Measurements from ENCODE around the gene NCK2.
"Not testable (repeated sequence)": the region's sequence is repeated elsewhere in the genome, so short reads cannot be mapped to it uniquely, and the experiment has no call there.

NCK2 gene

DNA sequence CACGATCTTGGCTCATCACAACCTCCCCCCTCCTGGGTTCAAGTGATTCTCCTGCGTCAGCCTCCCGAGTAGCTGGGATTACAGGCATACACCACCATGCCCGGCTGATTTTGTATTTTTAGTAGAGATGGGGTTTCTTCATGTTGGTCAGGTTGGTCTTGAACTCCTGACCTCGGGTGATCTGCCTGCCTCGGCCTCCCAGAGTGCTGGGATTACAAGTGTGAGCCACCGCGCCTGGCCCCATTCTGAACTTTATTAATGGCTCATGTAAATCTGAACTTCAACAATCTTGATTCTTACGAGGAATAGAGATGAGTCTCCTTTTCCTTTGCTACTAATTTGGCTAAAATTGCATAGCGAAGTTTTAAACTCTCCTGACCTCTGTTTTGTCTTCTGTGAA is 12.2 kb downstream of the NCK2 start:
- DNase-seq, result not testable (repeated sequence)

DNA sequence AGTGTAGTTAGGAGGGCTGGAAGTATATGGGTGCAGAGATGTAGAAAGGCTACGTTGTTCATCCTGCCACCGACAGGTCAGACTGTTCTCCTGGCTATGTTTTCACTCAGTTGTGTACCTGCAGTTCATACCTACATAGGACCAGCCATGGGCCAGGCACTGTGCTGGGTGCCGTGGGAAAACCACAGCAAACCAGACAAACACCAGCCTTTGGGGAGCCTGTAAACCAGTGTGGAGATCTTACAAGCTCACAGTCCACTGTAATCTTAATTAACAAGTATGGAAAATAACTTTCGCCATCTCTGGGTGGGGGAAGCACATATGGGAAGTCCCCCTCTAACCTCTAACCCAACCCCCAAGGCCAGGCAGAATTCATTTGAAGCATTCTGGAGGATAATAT is 12.7 kb downstream of the NCK2 start:
- no peak for DNase-seq

DNA sequence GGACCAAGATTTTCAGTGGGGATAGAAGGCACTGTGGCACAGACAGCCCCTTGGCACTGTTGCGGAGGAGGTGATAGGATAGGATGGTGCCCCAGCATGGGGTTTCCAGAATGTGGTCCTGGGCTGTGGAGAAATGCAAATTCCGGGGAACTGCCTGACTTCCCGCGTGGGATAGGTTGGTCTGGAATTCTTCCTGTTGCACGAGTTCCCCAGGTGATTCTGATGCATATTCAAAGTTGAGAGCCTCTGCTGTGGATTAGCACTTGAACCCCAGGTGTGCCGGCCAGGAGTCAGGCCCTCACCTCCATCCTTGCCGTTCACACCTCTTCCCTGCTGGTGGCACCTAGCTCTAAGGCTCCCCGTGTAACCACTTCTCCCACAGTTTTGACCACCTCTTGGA is 15.5 kb downstream of the NCK2 start:
- DNase-seq, result no peak

DNA sequence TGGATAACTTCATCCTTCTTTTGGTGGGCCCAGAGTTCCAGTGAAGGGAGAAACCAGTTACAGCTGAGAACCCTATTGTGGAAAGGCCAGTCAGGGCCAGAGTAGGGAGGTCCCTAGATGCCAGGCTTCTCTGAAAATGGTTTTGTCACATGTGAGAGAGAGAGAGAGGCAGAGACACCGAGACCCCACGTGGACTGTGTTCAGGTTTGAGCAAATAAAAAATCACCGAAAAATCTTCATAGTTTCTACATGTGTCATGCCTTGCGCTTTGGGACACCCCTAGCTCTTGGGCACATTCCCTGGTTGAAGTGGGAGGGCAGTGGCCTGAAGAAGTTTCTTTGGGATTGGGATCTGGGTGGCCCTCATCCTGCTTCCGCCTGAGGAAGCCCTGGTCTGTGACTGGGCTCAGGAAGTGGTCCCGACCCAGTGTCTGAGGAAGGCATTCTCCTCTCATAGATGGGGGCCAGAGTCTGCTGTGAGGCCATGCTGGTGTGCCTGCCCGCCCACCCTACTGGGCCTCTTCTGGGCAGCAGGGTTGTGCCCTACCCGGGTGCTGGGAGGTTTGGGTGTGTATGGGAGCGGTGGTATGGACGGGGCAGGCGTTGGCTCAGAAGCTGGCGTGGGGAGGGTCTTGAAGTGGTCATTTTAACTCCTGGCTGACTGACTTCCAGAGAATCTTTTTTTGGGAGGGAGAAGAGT is 16.1 kb downstream of the NCK2 start:
- DNase-seq, result no peak

DNA sequence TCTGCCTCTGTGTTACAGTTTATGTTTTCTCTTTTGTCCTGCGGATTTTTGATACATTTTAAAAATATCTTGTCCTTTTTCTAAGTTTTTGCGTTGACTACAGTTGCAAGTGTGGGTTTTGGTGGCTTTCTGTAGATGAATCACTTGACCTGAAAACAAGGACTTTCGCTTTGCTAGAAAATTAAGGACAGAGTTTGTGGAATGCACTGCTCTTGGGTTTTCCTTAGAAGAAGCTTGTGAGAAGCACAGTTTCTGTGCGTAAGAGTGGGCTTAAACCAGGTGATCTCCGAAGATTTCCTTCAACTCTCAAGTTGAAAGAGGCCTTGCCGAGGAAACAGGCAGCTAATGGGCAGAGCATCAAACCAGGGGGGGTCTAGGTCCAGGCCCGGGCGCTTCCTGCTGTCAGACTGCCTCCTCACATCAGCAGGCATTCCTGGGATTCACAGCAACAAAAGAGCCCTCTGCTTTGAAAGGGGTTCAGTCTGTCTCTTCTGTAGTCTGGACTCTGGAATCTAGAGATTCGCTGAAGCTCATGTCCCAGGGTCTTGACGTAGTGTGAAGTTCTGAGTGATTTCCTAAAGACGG is 17.3 kb downstream of the NCK2 start:
- no peak for DNase-seq

DNA sequence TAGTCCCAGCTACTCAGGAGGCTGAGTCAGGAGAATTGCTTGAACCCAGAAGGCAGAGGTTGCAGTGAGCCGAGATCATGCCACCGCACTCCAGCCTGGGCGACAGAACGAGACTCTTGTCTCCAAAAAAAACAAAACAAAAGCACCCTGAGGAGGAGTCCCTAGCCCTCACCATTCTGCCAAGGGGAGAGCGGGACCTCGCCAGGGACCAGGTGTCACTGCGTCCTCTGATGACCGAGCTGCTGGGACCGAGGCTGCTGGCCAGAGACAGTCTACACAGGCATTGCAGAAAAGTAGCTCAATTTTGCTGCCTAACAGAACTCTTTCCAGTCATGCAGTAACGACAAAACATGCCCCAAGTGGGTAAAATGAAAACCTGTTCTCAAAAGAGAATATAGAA is 18.4 kb downstream of the NCK2 start:
- DNase-seq, result no peak

DNA sequence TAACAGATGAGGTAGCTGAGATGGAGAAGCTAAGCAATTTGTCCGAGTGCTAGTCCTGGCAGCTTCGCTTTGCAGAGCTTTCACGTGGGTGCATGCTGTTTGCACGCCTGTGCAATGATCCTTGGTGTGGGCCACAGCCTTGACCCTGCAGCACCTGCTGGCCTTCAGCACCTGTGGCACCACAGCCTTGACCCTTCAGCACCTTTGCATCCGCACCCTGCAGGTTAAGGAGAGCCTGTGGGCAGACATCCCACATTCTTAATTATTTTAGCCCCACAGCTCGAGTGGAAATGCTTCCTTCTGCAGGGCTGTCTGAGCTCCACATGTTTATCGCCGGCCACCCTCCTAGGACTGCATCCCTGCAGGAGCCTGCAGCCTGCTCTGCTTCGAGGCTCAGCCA is 19.3 kb downstream of the NCK2 start:
- no peak for DNase-seq

GRCh38 chr2:105765415-105766299 is 20.9 kb downstream of the NCK2 start:
- DNase-seq, result no peak

DNA sequence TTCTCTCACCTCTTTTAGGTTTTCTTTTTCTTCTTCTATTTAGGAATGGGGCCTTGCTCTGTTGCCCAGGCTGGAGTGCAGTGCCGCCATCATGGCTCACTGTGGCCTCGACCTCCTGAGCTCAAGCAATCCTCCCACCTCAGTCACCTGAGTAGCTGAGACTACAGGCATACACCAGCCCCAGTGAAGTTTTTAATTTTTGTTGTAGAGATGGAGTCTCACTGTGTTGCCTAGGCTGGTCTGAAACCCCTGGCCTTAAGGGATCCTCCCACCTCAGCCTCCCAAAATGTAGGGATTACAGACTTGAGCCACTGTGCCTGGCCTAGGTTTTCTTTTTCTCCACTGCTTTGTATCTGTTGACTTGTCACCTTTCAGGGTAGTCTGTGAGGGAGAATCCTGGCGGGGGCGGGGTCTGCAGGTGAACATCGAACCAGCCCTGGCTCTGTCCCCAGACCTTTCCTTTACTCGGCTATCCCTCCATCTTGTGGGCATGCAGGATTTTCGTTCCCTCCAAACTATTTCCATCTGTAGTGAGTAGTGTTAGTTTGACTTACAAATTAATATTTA is 21.7 kb downstream of the NCK2 start:
- DNase-seq, result no peak

- DNase-seq, result no peak
These were observed 23.5 kb downstream of the NCK2 start for GRCh38 chr2:105768176-105768575.

- DNase-seq, result no peak
These were observed 24.3 kb downstream of the NCK2 start for GRCh38 chr2:105768961-105769452.

DNA sequence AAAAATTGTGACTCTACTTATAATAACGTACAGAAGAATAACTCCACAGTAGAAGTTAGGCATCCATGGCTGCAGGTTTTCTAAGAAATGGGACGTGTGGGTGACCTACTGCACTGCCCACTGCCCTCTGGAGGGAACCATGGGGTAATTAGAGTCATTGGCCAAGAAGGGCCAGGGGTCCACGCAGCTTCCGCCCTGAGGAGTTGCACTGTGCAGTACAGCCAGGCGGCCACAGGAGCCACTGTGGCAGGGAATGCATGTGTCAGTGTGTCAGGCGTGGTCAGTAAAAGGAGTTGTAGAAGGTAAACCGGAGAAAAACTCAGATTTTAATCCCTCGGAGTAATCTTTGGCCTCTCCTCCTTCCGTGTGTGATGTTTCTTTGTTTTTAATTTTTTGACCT is 24.8 kb downstream of the NCK2 start:
- DNase-seq, result no peak

GRCh38 chr2:105770149-105770548 is 25.4 kb downstream of the NCK2 start:
- no peak for DNase-seq

GRCh38 chr2:105771291-105771690 is 26.6 kb downstream of the NCK2 start:
- not testable (repeated sequence) for DNase-seq

- no peak for DNase-seq
These were observed 27.1 kb downstream of the NCK2 start for GRCh38 chr2:105771836-105772235.

GRCh38 chr2:105772362-105772761 is 27.6 kb downstream of the NCK2 start:
- no peak for DNase-seq

DNA sequence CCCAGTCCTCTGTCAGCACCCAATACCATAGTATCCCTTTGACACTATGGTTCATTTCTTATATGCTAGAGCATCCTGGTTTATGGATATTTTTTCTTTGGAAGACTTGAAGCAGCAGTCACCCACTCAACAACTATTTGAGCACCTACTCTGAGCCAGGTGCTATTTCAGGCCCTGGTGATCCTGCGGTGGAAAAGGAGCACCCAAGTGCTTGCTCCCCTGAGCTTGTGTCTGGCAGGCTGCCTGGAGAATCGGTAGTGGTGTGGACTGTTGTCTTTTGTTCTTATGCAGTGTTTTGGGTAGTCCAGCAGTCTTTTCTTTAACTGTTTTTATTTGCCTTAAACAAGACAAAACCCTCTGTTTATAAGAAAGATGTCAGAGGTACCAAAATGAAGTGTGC is 28.9 kb downstream of the NCK2 start:
- DNase-seq, result no peak

DNA sequence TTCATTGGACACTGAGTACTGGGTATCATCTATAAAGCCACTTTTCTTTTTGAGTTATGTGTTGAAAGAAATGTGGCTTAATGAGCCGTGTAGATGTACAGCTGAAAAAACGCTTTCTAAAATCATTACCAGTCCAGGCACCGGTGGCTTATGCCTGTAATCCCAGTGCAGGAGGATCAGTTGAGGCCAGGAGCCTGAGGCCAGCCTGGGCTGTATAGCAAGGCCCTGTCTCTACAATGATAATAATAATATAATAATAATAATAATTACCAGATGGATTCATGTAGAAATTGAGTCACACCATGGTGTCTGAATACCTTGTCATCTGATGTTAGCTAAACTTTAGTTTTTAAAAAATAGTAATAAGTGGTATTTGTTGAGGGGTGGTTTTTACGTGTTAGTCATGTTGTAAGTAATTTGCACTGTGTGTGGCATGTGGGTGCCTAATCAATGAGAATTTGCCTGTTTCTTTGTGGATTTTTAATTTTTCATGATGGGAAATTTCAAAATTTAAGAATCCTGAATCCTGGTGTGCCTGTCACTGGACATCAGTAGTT is 30.1 kb downstream of the NCK2 start:
- DNase-seq, result no peak

- no peak for DNase-seq
These were observed 31.3 kb downstream of the NCK2 start for GRCh38 chr2:105775809-105776559.

GRCh38 chr2:105776560-105776928 is 31.8 kb downstream of the NCK2 start:
- DNase-seq, result no peak

- DNase-seq, result no peak
These were observed 32.3 kb downstream of the NCK2 start for GRCh38 chr2:105777031-105777482.

DNA sequence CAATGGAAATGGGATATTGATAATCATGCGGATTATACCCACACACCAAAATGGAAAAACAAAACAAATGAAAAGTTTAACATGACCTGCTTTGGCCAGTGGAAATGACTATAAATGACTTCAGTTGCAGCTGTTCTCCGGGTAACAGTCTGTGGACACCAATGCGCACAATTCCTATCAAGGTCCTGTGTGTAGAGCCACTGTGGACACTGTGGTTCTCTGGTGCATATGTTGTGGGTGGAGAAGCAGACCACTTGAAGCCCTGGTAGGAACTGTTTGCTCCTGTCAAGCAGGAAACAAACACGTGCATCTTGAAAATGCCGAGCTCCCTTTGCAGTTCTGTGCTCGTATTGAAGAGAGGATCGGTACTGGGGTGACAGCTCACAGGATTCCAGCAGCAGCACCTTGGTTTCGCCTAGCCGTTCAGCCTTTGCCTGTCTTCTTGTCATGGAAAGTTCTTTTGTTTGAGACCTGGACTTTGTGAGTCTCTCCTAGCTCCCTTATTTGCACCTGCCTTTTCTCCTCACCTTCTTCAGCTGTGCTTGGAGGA is 32.9 kb downstream of the NCK2 start:
- DNase-seq, result no peak
